ENCODE data around the gene RPS16. TPM values are rescaled to one million over a fixed set of nuclear protein-coding genes. Genes with fewer than 3 reads are reported as not detected.
A peak's percentile ranks its signal among the peaks of the same experiment; 100 is the strongest.

RPS16 gene
- total and polyA plus RNA-seq, 2 of the 13 experiments (the other 11 are each of a cell fraction or from before 2014, with no cell fraction given), result 488 to 2,583 TPM

GRCh38 chr19:39435499-39436349 lies at the start of gene RPS16 (continued):
- TF ChIP-seq ZNF816 (CRISPR knock-in tag; IDR thresholded peaks at IDR 0.05; ENCODE audit: borderline replicate concordance), result peak; percentile 70; the same call in 1 of the 2 replicates
- TF ChIP-seq ZNF720 (CRISPR knock-in tag; IDR thresholded peaks at IDR 0.05), result no peak
- TF ChIP-seq ZNF777 (CRISPR knock-in tag; IDR thresholded peaks at IDR 0.05), result peak; percentile 59; the same call in 1 of the 2 replicates
- TF ChIP-seq ARNT (IDR thresholded peaks at IDR 0.05), result no peak
- TF ChIP-seq MEF2D (CRISPR knock-in tag; IDR thresholded peaks at IDR 0.05), result peak; percentile 81
- TF ChIP-seq MAFF (IDR thresholded peaks at IDR 0.05; ENCODE audit: low read depth, low read length), result no peak
- peak; percentile 92 for TF ChIP-seq ZNF747 (CRISPR knock-in tag; IDR thresholded peaks at IDR 0.05; ENCODE audit: borderline replicate concordance)
- no peak for TF ChIP-seq SIX1 (CRISPR knock-in tag; IDR thresholded peaks at IDR 0.05; ENCODE audit: borderline replicate concordance)
- TF ChIP-seq ZNF253 (CRISPR knock-in tag; IDR thresholded peaks at IDR 0.05; ENCODE audit: borderline replicate concordance), result no peak
- peak; percentile 61 for TF ChIP-seq FOXO1 (CRISPR knock-in tag; IDR thresholded peaks at IDR 0.05)
- no peak for TF ChIP-seq TRIM22 (IDR thresholded peaks at IDR 0.05)
- peak; percentile 85 for TF ChIP-seq ZNF543 (CRISPR knock-in tag; IDR thresholded peaks at IDR 0.05)
- TF ChIP-seq ATM (IDR thresholded peaks at IDR 0.05; ENCODE audit: borderline replicate concordance), result no peak
- TF ChIP-seq RAD51 (IDR thresholded peaks at IDR 0.05; ENCODE audit: borderline replicate concordance), result no peak
- TF ChIP-seq GATAD2A (CRISPR knock-in tag; IDR thresholded peaks at IDR 0.05), result peak; percentile 72
- peak; percentile 100 for TF ChIP-seq ZXDC (CRISPR knock-in tag; IDR thresholded peaks at IDR 0.05)
- TF ChIP-seq RFXANK (CRISPR knock-in tag; IDR thresholded peaks at IDR 0.05), result 0 out of 2 replicates have a peak, but pooled peaks have one; percentile 72
- TF ChIP-seq ZNF503 (CRISPR knock-in tag; IDR thresholded peaks at IDR 0.05), result peak; percentile 52; the same call in 1 of the 2 replicates
- TF ChIP-seq DRAP1 (CRISPR knock-in tag; IDR thresholded peaks at IDR 0.05), result peak; percentile 93
- no peak for TF ChIP-seq ZBTB34 (CRISPR knock-in tag; IDR thresholded peaks at IDR 0.05)
- no peak for TF ChIP-seq ZNF282 (IDR thresholded peaks at IDR 0.05; ENCODE audit: partially characterized antibody)
- 0 out of 2 replicates have a peak, but pooled peaks have one; percentile 10 for TF ChIP-seq PPARG (CRISPR knock-in tag; conservative IDR thresholded peaks at IDR 0.05)
- peak; percentile 92 for TF ChIP-seq TARDBP (CRISPR knock-in tag; IDR thresholded peaks at IDR 0.05)
- TF ChIP-seq ZNF432 (CRISPR knock-in tag; IDR thresholded peaks at IDR 0.05; ENCODE audit: borderline replicate concordance), result no peak

Measured in HepG2 (cell line).